PC-3 (cell line): ENCODE results near the gene TPGS1.

Experiments
- EZH2 ChIP-seq: fragments of 300-600 bp; sonication (generic); IDR thresholded peaks from one replicate; pipeline ENCODE4 v1.6.1; 2017; ENCODE audit warnings: antibody characterized with exemption, mild to moderate bottlenecking, low read length; ENCODE audit not compliant: unreplicated experiment
- EZH2phosphoT487 ChIP-seq: fragments of 300-600 bp; sonication (generic); IDR thresholded peaks from 2 replicates; pipeline ENCODE4 v1.6.1; 2018; ENCODE audit warnings: mild to moderate bottlenecking, antibody characterized with exemption, low read length, borderline replicate concordance
- TF ChIP-seq, protein P1 (sequence below): fragments of 300-600 bp; sonication (generic); conservative IDR thresholded peaks from 2 replicates; pipeline ENCODE4 v1.5.1; 2017; ENCODE audit warnings: antibody characterized with exemption, low read depth, mild to moderate bottlenecking, low read length

DNA sequence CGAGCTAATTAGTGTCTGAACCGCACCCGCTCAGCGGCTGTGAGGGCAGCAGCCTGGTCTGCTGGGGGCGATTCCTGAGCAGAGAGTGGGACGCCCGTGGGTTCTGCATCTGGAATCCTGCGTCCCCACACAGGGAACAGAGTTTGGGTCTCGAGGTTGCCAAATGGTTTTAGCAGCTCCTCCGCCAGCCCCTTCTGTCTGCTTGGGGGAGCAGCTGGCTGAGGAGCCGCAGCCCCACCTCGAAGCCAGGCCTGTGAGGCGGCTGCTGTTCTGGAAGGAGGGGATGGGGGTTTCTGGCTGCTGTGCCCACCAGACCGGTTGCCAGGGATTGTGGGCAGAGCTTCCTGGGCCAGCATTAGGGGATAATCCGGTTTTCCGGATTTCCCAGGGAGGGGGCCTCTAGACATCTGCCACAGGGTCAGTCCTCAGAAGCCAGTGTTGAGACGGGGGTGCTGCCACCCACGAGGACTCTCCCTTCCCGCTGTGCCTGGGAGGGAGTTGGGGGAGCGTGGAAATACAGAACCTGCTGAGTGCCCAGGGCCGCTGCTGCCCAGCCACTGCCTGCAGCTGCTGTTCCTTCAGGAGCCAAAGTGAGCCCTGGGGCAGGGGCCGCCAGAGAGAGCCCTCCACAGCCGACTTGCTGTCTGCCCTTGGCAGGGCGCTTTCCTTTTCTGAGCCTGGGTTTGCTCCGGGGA is 26.2 kb downstream of the TPGS1 start:
- TF ChIP-seq, protein P1, sequence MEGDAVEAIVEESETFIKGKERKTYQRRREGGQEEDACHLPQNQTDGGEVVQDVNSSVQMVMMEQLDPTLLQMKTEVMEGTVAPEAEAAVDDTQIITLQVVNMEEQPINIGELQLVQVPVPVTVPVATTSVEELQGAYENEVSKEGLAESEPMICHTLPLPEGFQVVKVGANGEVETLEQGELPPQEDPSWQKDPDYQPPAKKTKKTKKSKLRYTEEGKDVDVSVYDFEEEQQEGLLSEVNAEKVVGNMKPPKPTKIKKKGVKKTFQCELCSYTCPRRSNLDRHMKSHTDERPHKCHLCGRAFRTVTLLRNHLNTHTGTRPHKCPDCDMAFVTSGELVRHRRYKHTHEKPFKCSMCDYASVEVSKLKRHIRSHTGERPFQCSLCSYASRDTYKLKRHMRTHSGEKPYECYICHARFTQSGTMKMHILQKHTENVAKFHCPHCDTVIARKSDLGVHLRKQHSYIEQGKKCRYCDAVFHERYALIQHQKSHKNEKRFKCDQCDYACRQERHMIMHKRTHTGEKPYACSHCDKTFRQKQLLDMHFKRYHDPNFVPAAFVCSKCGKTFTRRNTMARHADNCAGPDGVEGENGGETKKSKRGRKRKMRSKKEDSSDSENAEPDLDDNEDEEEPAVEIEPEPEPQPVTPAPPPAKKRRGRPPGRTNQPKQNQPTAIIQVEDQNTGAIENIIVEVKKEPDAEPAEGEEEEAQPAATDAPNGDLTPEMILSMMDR, result no peak
- TF ChIP-seq EZH2 (no peak), EZH2phosphoT487 (no peak)
